Erythroblast (primary cell): Measurements from ENCODE around the gene SMYD4.
"Not testable (repeated sequence)": the region's sequence is repeated elsewhere in the genome, so short reads cannot be mapped to it uniquely, and the experiment has no call there.

Experiments
- DNase-seq, 2 experiments: peaks; one replicate each; lab custom pipeline; 2025; lab: John Stamatoyannopoulos, UW
- GATA1 ChIP-seq: IDR thresholded peaks from 2 replicates; pipeline ENCODE4 v1.6.1; 2011; ENCODE audit warnings: low read depth, mild to moderate bottlenecking, control low read depth, low read length, moderate library complexity
- POLR2A ChIP-seq: IDR thresholded peaks from 2 replicates; pipeline ENCODE4 v1.6.1; 2011; ENCODE audit warnings: mild to moderate bottlenecking, low read length

Gene SMYD4

DNA sequence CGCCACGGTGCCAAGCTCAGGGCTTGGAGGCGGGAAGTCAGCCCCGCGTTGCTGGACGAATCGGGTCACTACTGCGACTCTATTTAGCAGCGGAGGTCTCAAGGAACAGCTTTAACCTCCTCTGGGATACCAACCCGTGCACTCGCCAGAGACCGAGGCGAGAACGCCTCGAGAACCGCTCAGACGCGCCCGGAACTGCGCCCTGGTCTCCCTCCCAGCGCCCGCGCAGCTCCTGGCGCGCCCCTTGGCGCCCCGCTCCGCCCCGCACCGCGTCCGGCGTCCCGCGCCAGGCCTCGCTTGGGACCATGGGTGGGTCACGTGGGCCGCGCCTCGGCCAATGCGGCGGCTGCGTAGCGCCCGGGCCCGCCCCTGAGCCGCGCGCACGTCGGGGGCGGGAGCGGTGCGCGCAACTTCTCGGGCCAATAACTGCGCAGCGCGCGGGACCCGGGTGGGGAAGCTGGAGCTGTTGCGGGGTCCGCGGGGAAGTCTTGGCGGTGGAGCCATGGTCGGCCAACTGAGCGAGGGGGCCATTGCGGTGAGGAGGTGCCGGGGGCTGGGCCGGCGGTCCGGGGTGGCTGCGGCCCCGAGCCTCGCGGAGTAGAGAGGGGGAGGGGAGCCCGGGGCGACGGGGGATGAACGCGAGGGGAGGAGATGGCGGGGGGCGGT is at the start of gene SMYD4, which contains the start of gene RPA1:
Gene SMYD4, minus strand, starts transcription at position 311 of the 666 bp plus-strand sequence. CDS start 1,908 bp downstream, outside the sequence.
Gene RPA1, plus strand, starts transcription at position 414 of the 666 bp plus-strand sequence. Its CDS starts 89 bp downstream, at position 503.
- peak; percentile 86 for TF ChIP-seq POLR2A
- no peak for TF ChIP-seq GATA1
- peak; percentile 94 to 97 for DNase-seq

DNA sequence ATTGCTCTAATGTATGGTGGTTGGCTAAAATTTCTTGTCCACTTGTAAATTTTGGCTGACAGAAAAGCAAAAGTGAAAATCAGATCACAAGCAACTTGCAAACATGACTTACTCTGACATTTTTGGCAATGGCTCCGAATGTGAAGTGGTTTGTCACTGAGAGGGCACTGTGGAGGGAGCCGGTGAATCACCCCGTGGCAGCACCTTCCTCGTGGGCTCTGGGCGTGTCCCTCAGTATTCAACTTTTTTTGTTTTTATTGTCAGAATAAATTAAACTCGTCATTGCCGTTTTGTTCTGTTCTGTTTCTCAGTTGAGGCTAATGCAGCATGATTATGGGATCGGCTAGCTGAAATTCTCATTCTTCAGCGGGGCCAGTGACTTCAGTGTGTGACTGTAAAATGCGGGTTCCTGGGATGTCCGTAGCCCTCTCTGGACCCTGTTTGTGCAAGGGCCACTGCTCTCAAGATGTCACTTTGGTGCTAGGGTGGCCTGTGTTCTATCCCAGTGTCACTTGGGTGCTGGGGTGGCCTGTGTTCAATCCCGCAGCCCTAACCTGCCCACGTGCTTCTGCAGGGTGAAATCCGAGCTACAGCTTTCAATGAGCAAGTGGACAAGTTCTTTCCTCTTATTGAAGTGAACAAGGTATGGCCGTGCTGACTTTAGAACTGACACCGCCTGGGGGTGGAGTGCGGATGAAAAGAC is 48.9 kb upstream of the SMYD4 start:
- DNase-seq: no peak
- TF ChIP-seq POLR2A: no peak
- no peak for TF ChIP-seq GATA1

DNA sequence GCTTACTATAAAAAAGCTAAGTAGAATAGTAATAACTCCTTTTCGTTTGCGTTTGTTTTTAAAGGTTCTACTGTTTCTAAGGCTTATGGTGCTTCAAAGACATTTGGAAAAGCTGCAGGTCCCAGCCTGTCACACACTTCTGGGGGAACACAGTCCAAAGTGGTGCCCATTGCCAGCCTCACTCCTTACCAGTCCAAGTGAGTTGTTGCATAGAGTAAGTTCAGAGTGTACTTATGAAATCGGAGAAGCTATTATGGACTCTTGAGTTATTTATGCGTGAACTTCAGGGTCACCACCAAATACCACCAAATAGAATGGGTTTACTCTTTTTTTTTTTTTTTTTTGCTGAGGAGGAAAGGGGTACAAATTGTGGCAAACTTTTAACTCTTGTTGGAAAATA is 45.9 kb upstream of the SMYD4 start:
- TF ChIP-seq POLR2A: no peak
- no peak for TF ChIP-seq GATA1
- DNase-seq: no peak

DNA sequence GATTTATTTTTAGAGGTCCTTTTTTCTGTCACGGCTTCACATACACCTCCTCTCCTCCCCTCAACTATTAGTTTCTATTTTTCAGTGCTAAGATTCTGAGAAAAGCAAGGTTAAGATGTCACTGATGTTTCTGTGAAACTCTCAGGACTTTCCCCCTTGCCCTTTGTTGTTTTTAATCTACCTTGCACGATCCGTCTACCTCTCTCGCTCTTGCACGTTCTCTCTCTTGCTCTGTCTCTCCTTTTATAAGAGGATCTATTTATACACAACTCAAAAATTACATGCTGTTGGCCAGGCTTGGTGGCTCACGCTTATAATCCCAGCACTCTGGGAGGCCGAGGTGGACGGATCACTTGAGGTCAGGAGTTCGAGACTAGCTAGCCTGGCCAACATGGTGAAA is 43.7 kb upstream of the SMYD4 start:
- DNase-seq: no peak
- no peak for TF ChIP-seq GATA1
- TF ChIP-seq POLR2A: no peak

- TF ChIP-seq POLR2A (no peak), GATA1 (no peak)
- no peak for DNase-seq
Measured at GRCh38 chr17:1872976-1873375, 43.3 kb upstream of the SMYD4 start.

GRCh38 chr17:1872254-1872653 is 42.6 kb upstream of the SMYD4 start:
- no peak for DNase-seq
- TF ChIP-seq POLR2A (no peak), GATA1 (no peak)

DNA sequence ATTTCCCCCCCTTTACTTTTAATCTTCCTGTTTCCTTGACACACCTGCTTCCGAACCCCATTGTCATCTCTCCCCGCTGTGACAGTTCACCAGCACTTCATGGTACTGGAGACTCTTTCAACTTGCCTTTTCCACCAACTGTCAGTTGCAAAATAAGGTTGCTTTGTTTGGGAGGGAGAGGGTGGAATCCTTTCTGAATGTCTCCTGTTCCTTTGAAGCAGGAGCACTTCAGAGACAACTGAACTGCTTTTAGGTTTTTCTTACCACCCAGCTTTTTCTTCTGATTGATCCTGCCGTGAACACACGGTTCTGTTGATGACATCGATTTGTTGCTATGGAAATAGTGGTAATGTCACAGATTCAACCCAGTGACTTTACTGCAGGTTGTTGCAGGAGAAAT is 42.1 kb upstream of the SMYD4 start:
- TF ChIP-seq GATA1 (no peak), POLR2A (no peak)
- no peak for DNase-seq

GRCh38 chr17:1870592-1870991 is 40.9 kb upstream of the SMYD4 start:
- TF ChIP-seq GATA1 (no peak), POLR2A (no peak)
- no peak for DNase-seq

DNA sequence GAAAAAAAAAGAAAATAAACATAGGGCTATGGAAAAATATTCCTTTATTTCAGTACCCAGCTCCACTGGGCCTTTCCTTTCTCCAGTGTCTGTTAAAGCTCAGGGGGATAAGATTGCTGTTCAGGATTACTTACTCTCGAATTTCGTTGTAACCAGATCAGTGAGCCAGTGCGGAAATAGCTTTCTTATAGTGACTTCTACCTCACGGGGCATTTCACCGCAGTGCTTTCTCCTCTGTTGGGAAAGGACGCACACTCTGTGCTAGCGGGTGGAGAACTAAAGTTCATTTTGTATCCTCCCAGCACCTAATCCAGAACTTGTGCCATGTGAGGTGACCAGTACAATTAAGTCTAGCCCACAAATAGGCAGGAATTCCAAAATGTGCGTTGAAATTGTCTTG is 38.4 kb upstream of the SMYD4 start:
- no peak for DNase-seq
- TF ChIP-seq GATA1 (no peak), POLR2A (no peak)

GRCh38 chr17:1867307-1867706 is 37.6 kb upstream of the SMYD4 start:
- TF ChIP-seq POLR2A (no peak), GATA1 (no peak)
- DNase-seq: no peak

GRCh38 chr17:1865252-1866037 is 35.7 kb upstream of the SMYD4 start:
- TF ChIP-seq POLR2A (no peak), GATA1 (no peak)

DNA sequence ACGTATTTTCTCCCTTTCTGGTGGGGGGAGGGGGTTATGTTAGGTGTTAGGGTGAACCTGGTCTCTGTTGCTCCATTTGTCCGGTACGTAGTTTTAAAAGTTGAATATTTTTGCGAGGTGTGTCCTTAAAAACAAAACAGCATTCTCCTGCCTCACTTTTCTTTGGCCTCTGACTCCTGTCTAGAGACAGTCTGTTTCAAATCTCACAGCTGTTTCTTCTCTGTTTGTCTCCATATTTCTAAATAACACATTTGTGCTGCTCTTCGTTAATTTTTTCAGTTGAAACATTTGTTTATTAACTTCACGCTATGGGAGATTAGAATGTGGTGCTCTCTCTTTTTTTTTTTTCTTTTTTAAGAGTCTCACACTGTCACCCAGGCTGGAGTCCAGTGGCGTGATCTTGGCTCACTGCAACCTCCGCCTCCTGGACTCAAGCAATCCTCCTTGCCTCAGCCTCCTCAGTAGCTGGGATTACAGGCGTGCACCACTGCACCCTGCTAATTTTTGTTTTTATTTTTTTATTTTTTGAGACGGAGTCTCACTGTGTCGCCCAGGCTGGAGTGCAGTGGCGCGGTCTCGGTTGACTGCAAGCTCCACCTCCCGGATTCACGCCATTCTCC is 31.8 kb upstream of the SMYD4 start:
- TF ChIP-seq POLR2A: no peak
- TF ChIP-seq GATA1: no peak
- no peak for DNase-seq

More at GRCh38 chr17:1865252-1866037, 35.7 kb upstream of the SMYD4 start:
- DNase-seq: peak; percentile 60 to 86

- TF ChIP-seq GATA1 (no peak), POLR2A (no peak)
- DNase-seq: no peak
Measured at GRCh38 chr17:1860978-1861377, 31.3 kb upstream of the SMYD4 start.

- DNase-seq: not testable (repeated sequence)
Measured at GRCh38 chr17:1856462-1856861, 26.8 kb upstream of the SMYD4 start.
